Kidney (tissue), 22 donors: ENCODE data around the gene ATAD1. TPM values are rescaled to one million over a fixed set of nuclear protein-coding genes. Genes with fewer than 3 reads are reported as not detected.

Experiments used
- DNase-seq, 5 donors: peaks; one replicate each; pipeline ENCODE4 v3.0.0-alpha.2; 2013 to 2020
- FAIRE-seq: peaks from 2 replicates; lab custom pipeline; 2012; peaks lifted over from hg19 to GRCh38; lab: Jason Lieb, UNC
- H3K27ac ChIP-seq, 2 donors: one replicate each; pipeline ENCODE4 v1.7.0; 2013; ENCODE audit warnings: low read depth in 2 of 2, low read length in 2 of 2, inconsistent platforms in 1 of 2
- H3K27me3 ChIP-seq: one replicate; pipeline ENCODE4 v1.7.1; 2013; ENCODE audit warnings: low read length, inconsistent platforms; ENCODE audit not compliant: control insufficient read depth, insufficient read depth
- H3K36me3 ChIP-seq, 3 donors: one replicate each; pipeline versions ENCODE4 v1.7.0 to v1.7.1; 2013; ENCODE audit warnings: low read length in 3 of 3, control low read depth in 1 of 3, inconsistent platforms in 1 of 3; ENCODE audit not compliant: insufficient read depth in 3 of 3, control insufficient read depth in 2 of 3
- H3K4me1 ChIP-seq, 3 donors: one replicate each; pipeline versions ENCODE4 v1.7.0 to v1.7.1; 2013; ENCODE audit warnings: low read length in 3 of 3, inconsistent platforms in 1 of 3, low read depth in 1 of 3; ENCODE audit not compliant: control insufficient read depth in 2 of 3, insufficient read depth in 2 of 3
- H3K4me3 ChIP-seq, 3 donors: one replicate each; pipeline versions ENCODE4 v1.7.0 to v1.8.1; 2013; ENCODE audit warnings: low read length in 3 of 3, control low read depth in 1 of 3, inconsistent platforms in 1 of 3
- H3K9ac ChIP-seq, 3 donors: one replicate each; pipeline versions ENCODE4 v1.7.0 to v1.7.1; 2013; ENCODE audit warnings: low read length in 3 of 3, control low read depth in 1 of 3, inconsistent platforms in 1 of 3
- H3K9me3 ChIP-seq, 3 donors: one replicate each; pipeline versions ENCODE4 v1.7.0 to v1.7.1; 2013; ENCODE audit warnings: low read length in 3 of 3, control low read depth in 1 of 3, inconsistent platforms in 1 of 3; ENCODE audit not compliant: control insufficient read depth in 2 of 3, insufficient read depth in 1 of 3
- CTCF ChIP-seq: IDR thresholded peaks from 3 replicates; pipeline ENCODE4 v1.5.1; 2012; ENCODE audit warnings: mild to moderate bottlenecking, moderate library complexity, borderline replicate concordance; ENCODE audit not compliant: insufficient read depth; ENCODE audit errors: extremely low read depth
- intact Hi-C: fragments of 100-400 bp; cut with DNase I; formaldehyde crosslinking; loops from one replicate; pipeline ENCODE4 v1.11.1; 2022
- long read RNA-seq, 10 donors: library from polyadenylated mRNA in 1 of 10; unstranded in 1 of 10; transcript quantifications; one replicate each; pipeline ENCODE4 v2.0.0 and lab custom pipeline, GENCODE V29; 2021 to 2026
- polyA plus RNA-seq: library from polyadenylated mRNA; stranded (reverse); fragments of 350-450 nt; fragmentation: Illumina TruSeq; extraction: RNeasy Lipid Tissue Mini Kit (QIAGEN cat#74804); gene quantifications from one replicate; pipeline ENCODE4 v1.2.3, GENCODE V29; 2014; ENCODE audit warnings: low read depth, low replicate concordance; ENCODE audit not compliant: insufficient read depth
- total RNA-seq: library from RNA; stranded (reverse); fragmentation: NEBNext Ultra II Directional; extraction: Animal tissue kit (Norgen Biotek cat#: 25700); gene quantifications from one replicate; pipeline ENCODE4 v1.2.1, GENCODE V29; 2021
- donor health status: control.
- donor health status: control.
- donor health status: control.
- donor health status: control.
- donor health status: control.
- donor health status: DM: yes; HTN: yes; CAD: no.
- donor health status: Normal renal cell carcinoma (clear cell type).

Gene ATAD1
- 57.3 TPM for total RNA-seq
- polyA plus RNA-seq: 22.0 TPM
- long read RNA-seq, donor 1, full-length matches to known transcripts: 1 of 15 reads
- long read RNA-seq, donor 1, partial matches to known transcripts: 0 of 15 reads
- long read RNA-seq, donor 1, other reads (novel, unspliced or antisense): 14 of 15 reads
- long read RNA-seq, donor 2, full-length matches to known transcripts: 3 of 12 reads
- long read RNA-seq, donor 2, partial matches to known transcripts: 0 of 12 reads
- long read RNA-seq, donor 2, other reads (novel, unspliced or antisense): 9 of 12 reads
- long read RNA-seq, donor 3, full-length matches to known transcripts: 3 of 42 reads
- long read RNA-seq, donor 3, partial matches to known transcripts: 32 of 42 reads
- long read RNA-seq, donor 3, other reads (novel, unspliced or antisense): 7 of 42 reads
- long read RNA-seq, donor 4, full-length matches to known transcripts: 2 of 8 reads
- long read RNA-seq, donor 4, partial matches to known transcripts: 0 of 8 reads
- long read RNA-seq, donor 4, other reads (novel, unspliced or antisense): 6 of 8 reads
- long read RNA-seq, donor 5: 0 reads
- long read RNA-seq, donor 6, full-length matches to known transcripts: 3 of 19 reads
- long read RNA-seq, donor 6, partial matches to known transcripts: 0 of 19 reads
- long read RNA-seq, donor 6, other reads (novel, unspliced or antisense): 16 of 19 reads
- long read RNA-seq, donor 7, full-length matches to known transcripts: 14 of 59 reads
- long read RNA-seq, donor 7, partial matches to known transcripts: 4 of 59 reads
- long read RNA-seq, donor 7, other reads (novel, unspliced or antisense): 41 of 59 reads
- long read RNA-seq, donor 8, partial matches to known transcripts: 0 of 9 reads
- long read RNA-seq, donor 8, other reads (novel, unspliced or antisense): 8 of 9 reads
- long read RNA-seq, donor 9, partial matches to known transcripts: 0 of 5 reads
- long read RNA-seq, donor 9, other reads (novel, unspliced or antisense): 5 of 5 reads
- long read RNA-seq, donor 10, full-length matches to known transcripts: 4 of 13 reads
- long read RNA-seq, donor 10, partial matches to known transcripts: 0 of 13 reads
- long read RNA-seq, donor 10, other reads (novel, unspliced or antisense): 9 of 13 reads

GRCh38 chr10:87817609-87818504 lies at the start of gene ATAD1:
Gene ATAD1, minus strand, starts transcription at chr10:87818226. Its CDS starts 3,627 bp downstream, at chr10:87814599.
- intact Hi-C loops: no loop called here
- peak within 1 kb of the TSS; percentile 89 to 97 (median 94) for H3K9ac ChIP-seq
- peaks cover 0 to 5% (median 0%) of the 10 kb centered on the region in 3 donors for H3K4me1 ChIP-seq
- H3K4me3 ChIP-seq: peak within 1 kb of the TSS; percentile 70 to 99 (median 96)
- DNase-seq (peak; percentile 90 to 96 (median 93)), FAIRE-seq (no peak)
- H3K36me3 ChIP-seq: no peaks in the 10 kb centered on the region
- TF ChIP-seq CTCF: no peak
- no peaks in the 10 kb centered on the region for H3K27me3 ChIP-seq
- H3K27ac ChIP-seq: peak within 1 kb of the TSS; percentile 89 to 93
- H3K9me3 ChIP-seq: no peaks in the 10 kb centered on the region

GRCh38 chr10:87867453-87867852 lies 49.4 kb upstream of the ATAD1 start:
- peak overlapping the region; percentile 97 to 99 (median 97) for H3K4me3 ChIP-seq
- TF ChIP-seq CTCF: no peak
- intact Hi-C loops: no loop called here
- H3K4me1 ChIP-seq: peaks cover 0 to 3% (median 0%) of the 10 kb centered on the region in 3 donors
- no peaks in the 10 kb centered on the region for H3K36me3 ChIP-seq
- H3K27ac ChIP-seq: no peak overlapping the region
- H3K27me3 ChIP-seq: no peaks in the 10 kb centered on the region
- no peaks in the 10 kb centered on the region for H3K9me3 ChIP-seq
- FAIRE-seq (peak; percentile 19), DNase-seq (peak in 2 of 5 donors; percentile 6 to 16)
- peak overlapping the region; percentile 20 to 94 (median 62) for H3K9ac ChIP-seq

GRCh38 chr10:87866412-87866974 lies 48.5 kb upstream of the ATAD1 start:
- intact Hi-C loops: no loop called here
- DNase-seq: peak in 2 of 5 donors; percentile 5 to 37

More at GRCh38 chr10:87866412-87866974, 48.5 kb upstream of the ATAD1 start:
- H3K36me3 ChIP-seq: no peaks in the 10 kb centered on the region
- no peaks in the 10 kb centered on the region for H3K27me3 ChIP-seq
- no peak for FAIRE-seq
- peak overlapping the region; percentile 77 to 94 (median 87) for H3K9ac ChIP-seq
- no peaks in the 10 kb centered on the region for H3K9me3 ChIP-seq
- peaks cover 0 to 4% (median 3%) of the 10 kb centered on the region in 3 donors for H3K4me1 ChIP-seq
- H3K27ac ChIP-seq: no peak overlapping the region
- H3K4me3 ChIP-seq: peak overlapping the region; percentile 97 to 99 (median 97)
- no peak for TF ChIP-seq CTCF
